ENCODE measurements around the gene STX2.
"Not testable (repeated sequence)": the region's sequence is repeated elsewhere in the genome, so short reads cannot be mapped to it uniquely, and the experiment has no call there.

The STX2 gene

GRCh38 chr12:130863298-130863697 lies 24.2 kb upstream of the STX2 start:
- no peak for TF ChIP-seq CTCF (conservative IDR thresholded peaks at IDR 0.05; ENCODE audit: low read length)
- no peak for DNase-seq (ENCODE audit: low read depth)
- H3K4me3 ChIP-seq (ENCODE audit: low read length): no peak overlapping the region

GRCh38 chr12:130862771-130863170 lies 23.7 kb upstream of the STX2 start:
- DNase-seq (ENCODE audit: low read depth): not testable (repeated sequence)

GRCh38 chr12:130862161-130862560 lies 23.1 kb upstream of the STX2 start:
- no peak for TF ChIP-seq CTCF (conservative IDR thresholded peaks at IDR 0.05; ENCODE audit: low read length)
- no peak overlapping the region for H3K4me3 ChIP-seq (ENCODE audit: low read length)
- DNase-seq (ENCODE audit: low read depth): no peak

More at GRCh38 chr12:130862771-130863170, 23.7 kb upstream of the STX2 start:
- H3K4me3 ChIP-seq (ENCODE audit: low read length): not testable (repeated sequence)

- no peak for DNase-seq (ENCODE audit: low read depth)
- TF ChIP-seq CTCF (conservative IDR thresholded peaks at IDR 0.05; ENCODE audit: low read length): no peak
- H3K4me3 ChIP-seq (ENCODE audit: low read length): no peak overlapping the region
These were observed 21.3 kb upstream of the STX2 start for GRCh38 chr12:130860311-130860710.

- no peak for DNase-seq (ENCODE audit: low read depth)
- H3K4me3 ChIP-seq (ENCODE audit: low read length): no peak overlapping the region
- TF ChIP-seq CTCF (conservative IDR thresholded peaks at IDR 0.05; ENCODE audit: low read length): no peak
These were observed 20.1 kb upstream of the STX2 start for GRCh38 chr12:130859161-130859560.

- TF ChIP-seq CTCF (conservative IDR thresholded peaks at IDR 0.05; ENCODE audit: low read length): no peak
- no peak for DNase-seq (ENCODE audit: low read depth)
These were observed 19.0 kb upstream of the STX2 start for GRCh38 chr12:130858084-130858483.

GRCh38 chr12:130856088-130856487 lies 17.0 kb upstream of the STX2 start:
- DNase-seq (ENCODE audit: low read depth): no peak
- no peak overlapping the region for H3K4me3 ChIP-seq (ENCODE audit: low read length)
- no peak for TF ChIP-seq CTCF (conservative IDR thresholded peaks at IDR 0.05; ENCODE audit: low read length)

More at GRCh38 chr12:130858084-130858483, 19.0 kb upstream of the STX2 start:
- H3K4me3 ChIP-seq (ENCODE audit: low read length): no peak overlapping the region

All from AG10803 (cell line).